ENCODE measurements around the gene CFAP97D2. TPM values are rescaled to one million over a fixed set of nuclear protein-coding genes. Genes with fewer than 3 reads are reported as not detected.
A peak's percentile ranks its signal among the peaks of the same experiment; 100 is the strongest.

The CFAP97D2 gene
- total and polyA plus RNA-seq, 9 donors, result not detected

DNA sequence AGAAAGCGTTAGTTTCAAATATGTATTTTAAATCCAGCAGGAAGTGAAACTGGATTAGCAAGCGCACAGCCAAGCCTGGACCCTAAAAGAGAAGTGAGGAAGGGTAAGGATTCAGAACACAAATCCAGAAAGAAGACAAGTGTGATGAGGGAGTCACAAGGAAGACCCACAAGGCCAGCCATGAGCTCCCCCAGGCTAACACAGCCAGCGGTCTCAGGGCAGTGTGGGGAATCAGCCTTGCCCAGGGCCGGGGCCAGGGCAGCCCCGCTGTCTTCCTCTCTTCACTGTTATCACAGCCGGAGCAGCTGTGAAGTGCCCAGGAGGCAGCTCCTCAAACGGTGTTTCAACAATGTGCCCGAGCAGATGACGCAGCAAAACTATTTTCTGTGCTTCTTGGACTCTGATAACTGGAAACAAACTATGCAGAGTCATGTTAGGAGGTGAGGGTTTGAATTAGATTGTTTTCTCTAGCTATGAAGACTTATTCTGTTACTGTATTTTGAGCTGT lies 43.5 kb downstream of the CFAP97D2 start:
- WGBS (ENCODE audit: insufficient coverage), result 46% methylated on average over 8 of the region's 9 CpGs
- Histone ChIP-seq H3K4me1 (ENCODE audit: control insufficient read depth, insufficient read depth, low read length) (peaks cover 5% of the 10 kb centered on the region), H3K27me3 (ENCODE audit: control insufficient read depth, insufficient read depth, low read length) (peaks cover 6% of the 10 kb centered on the region), H3K4me3 (ENCODE audit: low read length) (no peak overlapping the region), H3K27ac (ENCODE audit: low read length) (peak overlapping the region; percentile 35), H3K36me3 (ENCODE audit: control insufficient read depth, insufficient read depth, low read length) (no peaks in the 10 kb centered on the region), H3K9me3 (replicated peaks; ENCODE audit: control insufficient read depth, low read depth, low read length) (no peaks in the 10 kb centered on the region)
- DNase-seq, result peak; percentile 57

DNA sequence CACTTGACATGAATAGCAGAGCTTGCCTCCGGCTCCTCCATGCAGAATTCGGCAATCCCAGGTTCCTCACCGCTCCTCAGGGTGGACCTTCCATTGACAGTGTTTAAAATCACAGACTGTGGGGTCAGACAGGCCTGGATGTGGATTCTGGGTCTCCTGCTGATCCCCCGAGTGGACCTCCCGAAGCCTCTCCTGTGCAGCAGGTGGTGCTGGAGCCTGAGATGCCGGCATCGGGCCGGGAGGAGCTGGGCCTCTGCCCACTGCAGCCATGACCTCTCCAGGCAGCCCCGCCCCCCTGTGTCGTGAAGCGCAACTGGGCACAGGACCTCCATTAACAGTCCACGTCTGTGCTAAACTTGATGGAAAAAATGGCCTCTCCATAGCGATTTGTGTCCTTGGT lies 45.1 kb downstream of the CFAP97D2 start:
- 85% methylated on average over 13 of the region's 13 CpGs for WGBS (ENCODE audit: insufficient coverage)
- no peak for DNase-seq
- Histone ChIP-seq H3K36me3 (ENCODE audit: control insufficient read depth, insufficient read depth, low read length) (no peaks in the 10 kb centered on the region), H3K27ac (ENCODE audit: low read length) (no peak overlapping the region), H3K4me1 (ENCODE audit: control insufficient read depth, insufficient read depth, low read length) (peaks cover 5% of the 10 kb centered on the region), H3K9me3 (replicated peaks; ENCODE audit: control insufficient read depth, low read depth, low read length) (no peaks in the 10 kb centered on the region), H3K4me3 (ENCODE audit: low read length) (no peak overlapping the region), H3K27me3 (ENCODE audit: control insufficient read depth, insufficient read depth, low read length) (peaks cover 21% of the 10 kb centered on the region)

DNA sequence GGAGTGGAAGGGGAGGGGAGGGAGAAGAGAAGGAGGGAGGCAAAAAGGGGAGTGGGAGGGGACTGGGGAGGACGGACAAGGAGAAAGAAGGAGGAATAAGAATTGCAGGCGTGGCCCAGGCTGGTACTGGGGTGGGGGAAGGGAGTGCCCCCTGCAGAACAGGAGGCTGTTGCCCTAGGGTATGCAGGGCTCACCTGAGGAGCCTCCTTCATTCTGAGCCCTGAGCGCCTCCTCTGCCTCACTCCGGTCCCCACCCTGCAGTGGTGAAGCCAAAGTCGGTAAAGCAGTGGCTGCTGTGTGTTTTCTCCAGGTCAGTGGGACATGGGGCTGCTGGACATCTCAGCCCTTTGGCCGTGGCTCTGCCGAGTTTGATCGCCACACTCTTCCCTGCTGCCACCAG lies 46.6 kb downstream of the CFAP97D2 start:
- WGBS (ENCODE audit: insufficient coverage), result 66% methylated on average over 8 of the region's 8 CpGs
- H3K4me1 ChIP-seq (ENCODE audit: control insufficient read depth, insufficient read depth, low read length), result peaks cover 5% of the 10 kb centered on the region
- no peak overlapping the region for H3K4me3 ChIP-seq (ENCODE audit: low read length)
- H3K27me3 ChIP-seq (ENCODE audit: control insufficient read depth, insufficient read depth, low read length), result peaks cover 34% of the 10 kb centered on the region
- H3K36me3 ChIP-seq (ENCODE audit: control insufficient read depth, insufficient read depth, low read length), result no peaks in the 10 kb centered on the region
- H3K9me3 ChIP-seq (replicated peaks; ENCODE audit: control insufficient read depth, low read depth, low read length), result no peaks in the 10 kb centered on the region
- H3K27ac ChIP-seq (ENCODE audit: low read length), result no peak overlapping the region
- DNase-seq, result no peak

DNA sequence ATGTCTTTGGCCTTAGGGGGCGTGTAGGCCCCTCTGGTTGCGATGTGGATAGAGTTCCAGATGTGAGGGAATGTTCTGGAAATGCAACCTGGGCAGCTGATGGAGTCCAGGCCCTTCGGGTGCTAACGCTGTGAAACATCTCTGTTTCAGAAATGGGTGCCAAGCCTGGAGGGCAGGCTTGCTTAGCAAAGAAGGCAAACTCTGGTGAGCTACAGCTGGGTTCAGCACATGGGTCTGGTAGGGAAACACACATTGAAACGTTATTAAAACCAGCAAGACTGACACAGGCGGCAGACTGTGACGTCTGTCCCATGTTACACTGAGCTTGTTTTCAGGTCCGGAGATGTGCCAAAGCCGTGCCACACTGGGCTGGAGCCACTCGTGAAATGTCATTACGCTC lies 47.0 kb downstream of the CFAP97D2 start:
- H3K9me3 ChIP-seq (replicated peaks; ENCODE audit: control insufficient read depth, low read depth, low read length), result no peaks in the 10 kb centered on the region
- H3K27ac ChIP-seq (ENCODE audit: low read length), result no peak overlapping the region
- peak; percentile 11 for DNase-seq
- 68% methylated on average over 9 of the region's 11 CpGs for WGBS (ENCODE audit: insufficient coverage)
- H3K27me3 ChIP-seq (ENCODE audit: control insufficient read depth, insufficient read depth, low read length), result peaks cover 38% of the 10 kb centered on the region
- H3K4me3 ChIP-seq (ENCODE audit: low read length), result no peak overlapping the region
- peaks cover 5% of the 10 kb centered on the region for H3K4me1 ChIP-seq (ENCODE audit: control insufficient read depth, insufficient read depth, low read length)
- no peaks in the 10 kb centered on the region for H3K36me3 ChIP-seq (ENCODE audit: control insufficient read depth, insufficient read depth, low read length)

DNA sequence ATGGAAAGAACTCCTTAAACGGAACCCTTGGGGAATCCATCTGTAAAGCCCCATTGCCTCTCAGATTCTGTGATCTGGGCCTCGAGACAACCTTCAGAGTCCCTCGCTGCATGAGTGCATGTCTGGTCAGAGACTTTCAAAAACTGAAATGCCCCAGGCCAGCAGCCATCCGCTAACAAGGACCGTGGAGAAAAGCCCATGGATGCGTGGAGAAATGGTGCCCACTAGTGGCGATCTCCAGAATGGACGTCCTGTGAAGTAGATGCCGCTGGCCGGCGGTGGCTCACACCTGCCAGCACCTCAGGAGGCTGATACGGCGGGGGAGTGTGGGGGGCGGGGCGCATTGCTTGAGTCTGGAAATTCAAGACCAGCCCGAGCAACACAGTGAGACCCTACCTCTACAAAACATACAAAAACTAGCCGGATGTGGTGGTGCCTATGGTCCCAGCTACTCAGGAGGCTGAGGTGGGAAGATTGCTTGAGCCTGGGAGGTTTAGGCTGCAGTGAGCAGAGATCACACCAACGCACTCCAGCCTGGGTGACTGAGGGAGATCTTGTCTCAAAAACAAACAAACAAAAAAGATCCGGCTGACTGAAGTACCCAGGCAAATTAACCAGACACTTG lies 47.8 kb downstream of the CFAP97D2 start:
- H3K27ac ChIP-seq (ENCODE audit: low read length), result no peak overlapping the region
- peaks cover 42% of the 10 kb centered on the region for H3K27me3 ChIP-seq (ENCODE audit: control insufficient read depth, insufficient read depth, low read length)
- H3K4me1 ChIP-seq (ENCODE audit: control insufficient read depth, insufficient read depth, low read length), result peaks cover 5% of the 10 kb centered on the region
- DNase-seq, result peak; percentile 89
- 6% methylated on average over 11 of the region's 19 CpGs for WGBS (ENCODE audit: insufficient coverage)
- H3K4me3 ChIP-seq (ENCODE audit: low read length), result no peak overlapping the region
- H3K36me3 ChIP-seq (ENCODE audit: control insufficient read depth, insufficient read depth, low read length), result no peaks in the 10 kb centered on the region
- H3K9me3 ChIP-seq (replicated peaks; ENCODE audit: control insufficient read depth, low read depth, low read length), result no peaks in the 10 kb centered on the region

DNA sequence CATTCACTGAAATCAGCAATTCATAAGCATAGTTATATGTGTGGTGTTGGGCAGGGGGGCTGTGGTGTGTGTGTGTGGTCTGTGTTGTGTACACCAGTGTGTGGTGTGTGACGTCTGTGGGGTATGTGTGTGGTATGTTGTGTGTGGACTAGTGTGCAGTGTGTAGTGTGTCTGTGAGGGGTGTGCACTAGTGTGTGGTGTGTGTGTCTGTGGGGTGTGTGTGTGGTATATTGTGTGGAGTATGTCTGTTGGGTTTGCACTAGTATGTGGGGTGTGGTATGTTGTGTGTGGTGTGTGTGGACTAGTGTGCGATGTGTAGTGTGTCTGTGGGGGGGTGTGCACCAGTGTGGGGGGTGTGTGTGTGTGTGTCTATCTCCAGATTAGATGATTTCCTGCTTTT lies 48.5 kb downstream of the CFAP97D2 start:
- Histone ChIP-seq H3K27ac (ENCODE audit: low read length) (no peak overlapping the region), H3K9me3 (replicated peaks; ENCODE audit: control insufficient read depth, low read depth, low read length) (no peaks in the 10 kb centered on the region), H3K36me3 (ENCODE audit: control insufficient read depth, insufficient read depth, low read length) (no peaks in the 10 kb centered on the region), H3K4me3 (ENCODE audit: low read length) (no peak overlapping the region), H3K4me1 (ENCODE audit: control insufficient read depth, insufficient read depth, low read length) (peaks cover 5% of the 10 kb centered on the region), H3K27me3 (ENCODE audit: control insufficient read depth, insufficient read depth, low read length) (peaks cover 44% of the 10 kb centered on the region)
- 89% methylated on average over 1 of the region's 2 CpGs for WGBS (ENCODE audit: insufficient coverage)
- DNase-seq, result no peak

DNA sequence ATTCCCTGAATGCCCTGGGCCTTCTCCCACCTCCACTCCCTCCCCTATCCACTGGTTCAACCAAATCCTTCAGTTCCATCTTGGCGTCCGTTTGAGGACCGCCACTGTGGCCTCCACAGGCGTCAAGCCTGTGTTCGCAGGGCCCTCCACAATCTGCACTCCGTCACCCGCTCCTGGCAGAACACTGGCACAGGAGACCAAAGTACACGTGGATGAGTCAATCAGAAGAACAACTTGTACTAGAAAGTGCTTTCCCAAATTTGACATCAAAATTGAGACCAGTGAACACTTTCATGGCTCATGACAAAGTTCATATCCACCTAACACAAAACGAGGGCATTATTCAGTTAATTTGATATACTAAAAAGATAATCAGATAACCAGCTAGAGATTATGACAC lies 49.1 kb downstream of the CFAP97D2 start:
- no peak overlapping the region for H3K27ac ChIP-seq (ENCODE audit: low read length)

DNA sequence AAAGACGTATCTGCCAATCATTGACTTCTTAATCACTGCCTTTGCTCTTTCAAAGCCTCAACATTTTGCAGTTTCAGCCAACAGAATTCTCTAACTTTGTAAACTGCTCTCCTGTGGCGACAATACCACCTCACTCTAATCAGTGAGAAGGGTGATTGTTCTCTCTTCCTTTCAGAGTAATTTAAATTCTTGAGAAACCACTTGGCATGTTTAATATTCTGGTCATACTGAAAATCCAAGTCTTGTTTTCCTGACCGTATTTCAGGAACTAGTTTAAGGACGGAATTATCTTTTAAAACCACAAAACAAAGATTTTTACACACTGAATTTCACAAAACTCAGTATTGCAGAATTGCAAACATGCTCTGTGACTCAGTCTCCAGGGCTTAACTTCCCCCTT lies 50.4 kb downstream of the CFAP97D2 start:
- Histone ChIP-seq H3K36me3 (ENCODE audit: control insufficient read depth, insufficient read depth, low read length) (no peaks in the 10 kb centered on the region), H3K9me3 (replicated peaks; ENCODE audit: control insufficient read depth, low read depth, low read length) (no peaks in the 10 kb centered on the region), H3K4me1 (ENCODE audit: control insufficient read depth, insufficient read depth, low read length) (peaks cover 5% of the 10 kb centered on the region), H3K27me3 (ENCODE audit: control insufficient read depth, insufficient read depth, low read length) (peaks cover 42% of the 10 kb centered on the region), H3K4me3 (ENCODE audit: low read length) (no peak overlapping the region), H3K27ac (ENCODE audit: low read length) (no peak overlapping the region)
- 67% methylated on average over 2 of the region's 4 CpGs for WGBS (ENCODE audit: insufficient coverage)
- no peak for DNase-seq

More for the DNA sequence above, 49.1 kb downstream of the CFAP97D2 start:
- Histone ChIP-seq H3K4me1 (ENCODE audit: control insufficient read depth, insufficient read depth, low read length) (peaks cover 5% of the 10 kb centered on the region), H3K4me3 (ENCODE audit: low read length) (no peak overlapping the region), H3K27me3 (ENCODE audit: control insufficient read depth, insufficient read depth, low read length) (peaks cover 46% of the 10 kb centered on the region), H3K36me3 (ENCODE audit: control insufficient read depth, insufficient read depth, low read length) (no peaks in the 10 kb centered on the region), H3K9me3 (replicated peaks; ENCODE audit: control insufficient read depth, low read depth, low read length) (no peaks in the 10 kb centered on the region)
- DNase-seq, result no peak
- 77% methylated on average over 4 of the region's 9 CpGs for WGBS (ENCODE audit: insufficient coverage)

DNA sequence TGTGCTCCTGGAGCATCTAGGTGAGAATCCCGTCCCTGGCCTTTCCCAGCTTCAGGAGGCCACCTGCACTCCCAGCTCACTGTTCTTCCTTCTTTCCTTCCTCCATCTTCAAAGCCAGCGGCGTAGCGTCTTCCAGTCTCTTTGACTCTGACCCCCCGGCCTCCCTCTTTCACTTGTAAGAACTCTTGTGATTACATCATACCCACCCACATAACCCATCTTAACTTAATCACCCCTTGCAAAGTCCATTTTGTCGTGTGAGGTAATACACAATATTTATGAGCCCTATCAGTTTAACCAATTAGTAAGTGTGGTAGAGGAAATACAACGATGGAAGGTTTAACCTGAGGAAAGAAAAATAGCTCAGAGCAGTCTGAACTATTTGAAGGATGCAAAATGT lies 51.1 kb downstream of the CFAP97D2 start:
- H3K27ac ChIP-seq (ENCODE audit: low read length), result no peak overlapping the region
- no peak overlapping the region for H3K4me3 ChIP-seq (ENCODE audit: low read length)
- H3K36me3 ChIP-seq (ENCODE audit: control insufficient read depth, insufficient read depth, low read length), result no peaks in the 10 kb centered on the region
- H3K27me3 ChIP-seq (ENCODE audit: control insufficient read depth, insufficient read depth, low read length), result peaks cover 42% of the 10 kb centered on the region
- no peaks in the 10 kb centered on the region for H3K9me3 ChIP-seq (replicated peaks; ENCODE audit: control insufficient read depth, low read depth, low read length)
- peaks cover 5% of the 10 kb centered on the region for H3K4me1 ChIP-seq (ENCODE audit: control insufficient read depth, insufficient read depth, low read length)
- WGBS (ENCODE audit: insufficient coverage), result 10% methylated on average over 4 of the region's 7 CpGs
- DNase-seq, result no peak

DNA sequence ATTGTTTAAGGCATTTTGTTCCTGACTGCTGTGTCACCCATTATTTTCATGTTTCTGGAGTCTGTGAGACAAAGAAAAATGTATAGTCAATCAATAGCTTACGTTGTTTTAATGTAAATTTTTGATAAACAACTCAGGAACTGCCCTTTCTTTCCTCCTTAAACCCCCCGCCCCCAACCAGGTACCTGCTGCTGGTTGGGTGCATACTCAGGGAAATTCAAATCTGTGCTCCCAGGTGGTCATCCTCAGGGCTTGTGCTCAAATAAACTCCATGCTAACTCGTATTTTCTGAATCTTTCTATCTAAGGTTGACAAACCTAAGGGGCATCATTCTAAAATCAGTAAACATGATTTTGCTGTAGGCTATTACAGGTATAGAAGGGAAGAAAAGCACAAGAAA lies 51.5 kb downstream of the CFAP97D2 start:
- DNase-seq, result no peak
- H3K27me3 ChIP-seq (ENCODE audit: control insufficient read depth, insufficient read depth, low read length), result peaks cover 42% of the 10 kb centered on the region
- 40% methylated on average over 1 of the region's 3 CpGs for WGBS (ENCODE audit: insufficient coverage)
- no peaks in the 10 kb centered on the region for H3K36me3 ChIP-seq (ENCODE audit: control insufficient read depth, insufficient read depth, low read length)
- no peak overlapping the region for H3K27ac ChIP-seq (ENCODE audit: low read length)
- H3K9me3 ChIP-seq (replicated peaks; ENCODE audit: control insufficient read depth, low read depth, low read length), result no peaks in the 10 kb centered on the region
- peaks cover 5% of the 10 kb centered on the region for H3K4me1 ChIP-seq (ENCODE audit: control insufficient read depth, insufficient read depth, low read length)
- H3K4me3 ChIP-seq (ENCODE audit: low read length), result no peak overlapping the region

DNA sequence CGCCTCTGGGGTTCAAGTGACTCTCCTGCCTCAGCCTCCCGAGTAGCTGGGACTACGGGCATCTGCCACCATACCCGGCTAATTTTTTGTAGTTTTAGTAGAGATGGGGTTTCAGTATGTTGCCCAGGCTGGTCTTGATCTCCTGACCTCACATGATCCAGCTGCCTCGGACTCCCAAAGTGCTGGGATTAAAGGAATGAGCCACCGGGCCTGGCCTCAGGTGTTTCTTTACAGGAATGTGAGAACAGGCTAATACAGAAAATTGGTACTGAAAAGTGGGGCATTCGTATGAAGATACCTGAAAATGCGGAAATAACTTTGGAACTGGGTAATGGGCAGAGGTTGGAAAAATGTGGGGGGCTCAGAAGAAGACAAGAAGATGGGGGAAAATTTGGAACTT lies 52.8 kb downstream of the CFAP97D2 start:
- Histone ChIP-seq H3K4me3 (ENCODE audit: low read length) (no peak overlapping the region), H3K4me1 (ENCODE audit: control insufficient read depth, insufficient read depth, low read length) (peaks cover 5% of the 10 kb centered on the region), H3K36me3 (ENCODE audit: control insufficient read depth, insufficient read depth, low read length) (peaks cover 5% of the 10 kb centered on the region), H3K27me3 (ENCODE audit: control insufficient read depth, insufficient read depth, low read length) (peaks cover 42% of the 10 kb centered on the region), H3K27ac (ENCODE audit: low read length) (no peak overlapping the region), H3K9me3 (replicated peaks; ENCODE audit: control insufficient read depth, low read depth, low read length) (no peaks in the 10 kb centered on the region)
- WGBS (ENCODE audit: insufficient coverage), result 97% methylated on average over 2 of the region's 8 CpGs
- no peak for DNase-seq

Measured in muscle of leg (tissue), 11 donors.